CD4-positive, alpha-beta T cell (primary cell): ENCODE measurements around the gene KDM8. TPM values are rescaled to one million over a fixed set of nuclear protein-coding genes. Genes with fewer than 3 reads are reported as not detected.

Source experiments
- ATAC-seq: fragments of 200-7000 bp; cut with Tn5 transposase; one replicate; pipeline ENCODE4 v1.10.0; 2022; ENCODE audit warnings: mild to moderate bottlenecking; ENCODE audit not compliant: poor library complexity
- CTCF ChIA-PET: fragments of 350-600 bp; sonication (Branson Sonifier 250); formaldehyde crosslinking; loops from one replicate; lab custom pipeline; 2021; ENCODE audit warnings: antibody characterized with exemption, inconsistent platforms; lab: Charles Lee
- POLR2A ChIA-PET: fragments of 350-600 bp; sonication (Branson Sonifier 250); formaldehyde crosslinking; loops from one replicate; lab custom pipeline; 2021; ENCODE audit warnings: antibody characterized with exemption, inconsistent platforms; lab: Charles Lee
- DNase-seq, 14 experiments: peaks; one replicate each; pipeline ENCODE4 v3.0.0-alpha.2; 2013 to 2020; ENCODE audit warnings: mixed read lengths in 2 of 14
- H3K27ac ChIP-seq, 2 donors: one replicate each; pipeline versions ENCODE4 v1.5.1 to v1.7.0; 2013; ENCODE audit warnings: low read length in 2 of 2, low read depth in 1 of 2, mild to moderate bottlenecking in 1 of 2
- H3K27me3 ChIP-seq, 2 experiments: 1 replicate in 1 of 2; 2 replicates in 1 of 2; pipeline versions ENCODE4 v1.6.1 to v1.7.0; 2013; ENCODE audit warnings: low read length in 2 of 2, control low read depth in 1 of 2, mild to moderate bottlenecking in 1 of 2, moderate library complexity in 1 of 2; ENCODE audit not compliant: insufficient read depth in 2 of 2, control insufficient read depth in 1 of 2
- H3K36me3 ChIP-seq: one replicate; pipeline ENCODE4 v1.6.1; 2013; ENCODE audit warnings: low read length, control low read depth; ENCODE audit not compliant: insufficient read depth
- H3K4me1 ChIP-seq: one replicate; pipeline ENCODE4 v1.6.1; 2013; ENCODE audit warnings: low read length, control low read depth; ENCODE audit not compliant: insufficient read depth
- H3K4me3 ChIP-seq: one replicate; pipeline ENCODE4 v1.5.1; 2013; ENCODE audit warnings: mild to moderate bottlenecking, low read length, moderate library complexity
- H3K9me3 ChIP-seq, 2 experiments: 1 replicate in 1 of 2; 2 replicates in 1 of 2; pipeline versions ENCODE4 v1.6.1 to v1.7.0; 2013; ENCODE audit warnings: low read length in 2 of 2, mild to moderate bottlenecking in 2 of 2, control low read depth in 1 of 2, moderate library complexity in 1 of 2; ENCODE audit not compliant: control insufficient read depth in 1 of 2, insufficient read depth in 1 of 2
- H3K27ac Mint-ChIP-seq: one replicate; pipeline ENCODE4 v1.8.0; 2020; ENCODE audit warnings: mixed read lengths
- H3K27me3 Mint-ChIP-seq: one replicate; pipeline ENCODE4 v1.8.0; 2021; ENCODE audit warnings: mixed read lengths
- H3K36me3 Mint-ChIP-seq: one replicate; pipeline ENCODE4 v1.8.0; 2021; ENCODE audit warnings: low read depth, mixed read lengths
- H3K4me1 Mint-ChIP-seq: one replicate; pipeline ENCODE4 v1.8.0; 2021; ENCODE audit warnings: low read depth, mixed read lengths
- H3K4me3 Mint-ChIP-seq: one replicate; pipeline ENCODE4 v1.8.0; 2020; ENCODE audit warnings: mild to moderate bottlenecking, mixed read lengths
- H3K9me3 Mint-ChIP-seq: one replicate; pipeline ENCODE4 v1.8.0; 2020; ENCODE audit warnings: mixed read lengths
- CTCF ChIP-seq: fragments of 200-600 bp; IDR thresholded peaks from one replicate; pipeline ENCODE4 v1.8.0; 2022; ENCODE audit warnings: antibody characterized with exemption, mild to moderate bottlenecking
- intact Hi-C, 2 experiments: fragments of 100-400 bp; cut with DNase I in 1 of 2; cut with micrococcal nuclease in 1 of 2; formaldehyde crosslinking; loops; one replicate each; pipeline versions ENCODE4 v1.15.1 to v1.9.0; 2023 to 2025; cut with DNase I, micrococcal nuclease
- total RNA-seq, 174 experiments: library from RNA in 2 of 174; stranded (reverse) in 2 of 174; gene quantifications; one replicate each; pipeline ENCODE4 v1.2.3 and lab custom pipeline; 2021 to 2026

Gene KDM8
- total RNA-seq, 2 experiments from 2014 or later = 15.1 to 17.3 TPM

- no peak for DNase-seq
- Histone ChIP-seq H3K4me3 (no peak overlapping the region), H3K36me3 (no peaks in the 10 kb centered on the region), H3K9me3 (peaks cover 0 to under 1% of the 10 kb centered on the region in 2 experiments), H3K4me1 (peaks cover 58% of the 10 kb centered on the region), H3K27me3 (no peaks in the 10 kb centered on the region), H3K27ac (peak overlapping the region in 1 of 2 donors; percentile 46)
- Mint-ChIP-seq H3K27ac (peak overlapping the region; percentile 71), H3K4me1 (peaks cover 67% of the 10 kb centered on the region), H3K36me3 (no peaks in the 10 kb centered on the region), H3K9me3 (no peaks in the 10 kb centered on the region), H3K27me3 (no peaks in the 10 kb centered on the region), H3K4me3 (peak overlapping the region; percentile 34)
- no peak for TF ChIP-seq CTCF
- CTCF ChIA-PET = interaction anchor here (1.0 to 3.3 kb wide), 14 partner anchors 9 to 238 kb away, joined by 3 to 38 read pairs (median 8); no protein-coding TSS in a partner anchor
- intact Hi-C loops = loop anchor here (1.0 to 2.0 kb wide), 3 partner anchors 14 to 34 kb away; partner anchors contain the start of gene KDM8 (in 1 of the 2)
- POLR2A ChIA-PET = interaction anchor here (1.2 to 3.2 kb wide), 9 partner anchors 11 to 258 kb away, joined by 4 to 17 read pairs (median 13); partner anchors contain the start of gene IL21R
- no peak for ATAC-seq
Measured at GRCh38 chr16:27168790-27169189, 34.5 kb upstream of the KDM8 start.

GRCh38 chr16:27169511-27170071 lies 33.7 kb upstream of the KDM8 start:
- ChIA-PET CTCF (interaction anchor here (0.7 to 3.3 kb wide), 22 partner anchors 9 to 281 kb away, joined by 3 to 38 read pairs (median 6); partner anchors contain the start of gene NSMCE1), POLR2A (interaction anchor here (0.6 to 3.2 kb wide), 15 partner anchors 10 to 257 kb away, joined by 3 to 17 read pairs (median 8); partner anchors contain the start of genes IL21R and KDM8)
- TF ChIP-seq CTCF = no peak
- H3K27me3 ChIP-seq = no peaks in the 10 kb centered on the region
- no peaks in the 10 kb centered on the region for H3K9me3 ChIP-seq
- no peaks in the 10 kb centered on the region for H3K36me3 ChIP-seq
- peaks cover 75% of the 10 kb centered on the region for H3K4me1 Mint-ChIP-seq
- intact Hi-C loops = loop anchor here (1.0 to 2.0 kb wide), 4 partner anchors 15 to 65 kb away; partner anchors contain the start of gene KDM8 (in 1 of the 2)
- H3K27me3 Mint-ChIP-seq = no peaks in the 10 kb centered on the region
- no peaks in the 10 kb centered on the region for H3K36me3 Mint-ChIP-seq
- peak overlapping the region; percentile 2 for H3K4me3 Mint-ChIP-seq
- H3K27ac Mint-ChIP-seq = peak overlapping the region; percentile 71
- H3K4me3 ChIP-seq = peak overlapping the region; percentile 5
- H3K9me3 Mint-ChIP-seq = no peaks in the 10 kb centered on the region
- peaks cover 66% of the 10 kb centered on the region for H3K4me1 ChIP-seq
- peak overlapping the region in 1 of 2 donors; percentile 21 for H3K27ac ChIP-seq
- peak; percentile 84 for ATAC-seq
- DNase-seq = peak; percentile 55 to 94 (median 75)

GRCh38 chr16:27171584-27171983 lies 31.7 kb upstream of the KDM8 start:
- POLR2A ChIA-PET = interaction anchor here (0.8 to 3.2 kb wide), 6 partner anchors 8 to 230 kb away, joined by 3 to 16 read pairs (median 4); no protein-coding TSS in a partner anchor
- Mint-ChIP-seq H3K36me3 (no peaks in the 10 kb centered on the region), H3K27ac (peak overlapping the region; percentile 71), H3K27me3 (no peaks in the 10 kb centered on the region), H3K9me3 (no peaks in the 10 kb centered on the region), H3K4me1 (peaks cover 91% of the 10 kb centered on the region), H3K4me3 (no peak overlapping the region)
- no peaks in the 10 kb centered on the region for H3K27me3 ChIP-seq
- CTCF ChIA-PET = interaction anchor here (0.6 to 3.3 kb wide), 7 partner anchors 8 to 230 kb away, joined by 3 to 38 read pairs (median 3); partner anchors contain the start of gene IL21R
- no peaks in the 10 kb centered on the region for H3K9me3 ChIP-seq
- TF ChIP-seq CTCF = no peak
- no peaks in the 10 kb centered on the region for H3K36me3 ChIP-seq
- intact Hi-C loops = loop anchor here in 1 of 2 experiments (2.0 kb wide), 1 partner anchor 63 kb away; no protein-coding TSS in a partner anchor
- ATAC-seq (no peak), DNase-seq (no peak)
- H3K27ac ChIP-seq = no peak overlapping the region
- H3K4me1 ChIP-seq = peaks cover 79% of the 10 kb centered on the region
- no peak overlapping the region for H3K4me3 ChIP-seq
